ENCODE results near the gene EMX2. TPM values are rescaled to one million over a fixed set of nuclear protein-coding genes. Genes with fewer than 3 reads are reported as not detected.
"Not testable (repeated sequence)": the region's sequence is repeated elsewhere in the genome, so short reads cannot be mapped to it uniquely, and the experiment has no call there.

Gene EMX2
- 100 to 1,000 TPM in 3 of 4 donors, 10 to 100 TPM in 1; 10.8 to 187 (median 166) TPM for polyA plus RNA-seq (ENCODE audit: insufficient read length in 4 of 4)

- DNase-seq (ENCODE audit: low read depth in 4 of 4, low spot score in 3 of 4), result no peak
Measured at GRCh38 chr10:117542706-117543224, at the start of gene EMX2. EMX2 (plus strand) TSS chr10:117542746; CDS start chr10:117543268, 522 bp downstream.

- DNase-seq (ENCODE audit: low read depth in 4 of 4, low spot score in 3 of 4), result no peak
Measured at GRCh38 chr10:117496031-117496430, 46.5 kb upstream of the EMX2 start.

GRCh38 chr10:117496616-117497028 is 45.9 kb upstream of the EMX2 start:
- DNase-seq (ENCODE audit: low read depth in 4 of 4, low spot score in 3 of 4), result peak; percentile 56 to 67 (median 64)

GRCh38 chr10:117497736-117498135 is 44.8 kb upstream of the EMX2 start:
- DNase-seq (ENCODE audit: low read depth in 4 of 4, low spot score in 3 of 4), result no peak

GRCh38 chr10:117499248-117500105 is 43.1 kb upstream of the EMX2 start:
- DNase-seq (ENCODE audit: low read depth in 4 of 4, low spot score in 3 of 4), result no peak

GRCh38 chr10:117500456-117500855 is 42.1 kb upstream of the EMX2 start:
- no peak for DNase-seq (ENCODE audit: low read depth in 4 of 4, low spot score in 3 of 4)

- no peak for DNase-seq (ENCODE audit: low read depth in 4 of 4, low spot score in 3 of 4)
Measured at GRCh38 chr10:117501460-117502035, 41.0 kb upstream of the EMX2 start.

GRCh38 chr10:117502421-117503243 is 39.9 kb upstream of the EMX2 start:
- no peak for DNase-seq (ENCODE audit: low read depth in 4 of 4, low spot score in 3 of 4)

- DNase-seq (ENCODE audit: low read depth in 4 of 4, low spot score in 3 of 4), result peak; percentile 48 to 53 (median 51)
Measured at GRCh38 chr10:117503244-117504205, 39.0 kb upstream of the EMX2 start.

GRCh38 chr10:117504562-117504961 is 38.0 kb upstream of the EMX2 start:
- no peak for DNase-seq (ENCODE audit: low read depth in 4 of 4, low spot score in 3 of 4)

- not testable (repeated sequence) for DNase-seq (ENCODE audit: low read depth in 4 of 4, low spot score in 3 of 4)
Measured at GRCh38 chr10:117507081-117507480, 35.5 kb upstream of the EMX2 start.

- no peak for DNase-seq (ENCODE audit: low read depth in 4 of 4, low spot score in 3 of 4)
Measured at GRCh38 chr10:117509573-117509972, 33.0 kb upstream of the EMX2 start.

GRCh38 chr10:117511601-117512390 is 30.8 kb upstream of the EMX2 start:
- DNase-seq (ENCODE audit: low read depth in 4 of 4, low spot score in 3 of 4), result no peak

- DNase-seq (ENCODE audit: low read depth in 4 of 4, low spot score in 3 of 4), result no peak
Measured at GRCh38 chr10:117514971-117515370, 27.6 kb upstream of the EMX2 start.

GRCh38 chr10:117516681-117517080 is 25.9 kb upstream of the EMX2 start:
- DNase-seq (ENCODE audit: low read depth in 4 of 4, low spot score in 3 of 4), result no peak

- DNase-seq (ENCODE audit: low read depth in 4 of 4, low spot score in 3 of 4), result no peak
Measured at GRCh38 chr10:117518246-117518645, 24.3 kb upstream of the EMX2 start.

- DNase-seq (ENCODE audit: low read depth in 4 of 4, low spot score in 3 of 4), result no peak
Measured at GRCh38 chr10:117519286-117519685, 23.3 kb upstream of the EMX2 start.

GRCh38 chr10:117519879-117520278 is 22.7 kb upstream of the EMX2 start:
- DNase-seq (ENCODE audit: low read depth in 4 of 4, low spot score in 3 of 4), result no peak

GRCh38 chr10:117530791-117531190 is 11.8 kb upstream of the EMX2 start:
- no peak for DNase-seq (ENCODE audit: low read depth in 4 of 4, low spot score in 3 of 4)

All from left renal pelvis (tissue), 4 donors.